Measurements from ENCODE around the gene TRIML1. TPM values are rescaled to one million over a fixed set of nuclear protein-coding genes. Genes with fewer than 3 reads are reported as not detected.

TRIML1 gene
- total RNA-seq, 3 donors from 2014 or later, result not detected

DNA sequence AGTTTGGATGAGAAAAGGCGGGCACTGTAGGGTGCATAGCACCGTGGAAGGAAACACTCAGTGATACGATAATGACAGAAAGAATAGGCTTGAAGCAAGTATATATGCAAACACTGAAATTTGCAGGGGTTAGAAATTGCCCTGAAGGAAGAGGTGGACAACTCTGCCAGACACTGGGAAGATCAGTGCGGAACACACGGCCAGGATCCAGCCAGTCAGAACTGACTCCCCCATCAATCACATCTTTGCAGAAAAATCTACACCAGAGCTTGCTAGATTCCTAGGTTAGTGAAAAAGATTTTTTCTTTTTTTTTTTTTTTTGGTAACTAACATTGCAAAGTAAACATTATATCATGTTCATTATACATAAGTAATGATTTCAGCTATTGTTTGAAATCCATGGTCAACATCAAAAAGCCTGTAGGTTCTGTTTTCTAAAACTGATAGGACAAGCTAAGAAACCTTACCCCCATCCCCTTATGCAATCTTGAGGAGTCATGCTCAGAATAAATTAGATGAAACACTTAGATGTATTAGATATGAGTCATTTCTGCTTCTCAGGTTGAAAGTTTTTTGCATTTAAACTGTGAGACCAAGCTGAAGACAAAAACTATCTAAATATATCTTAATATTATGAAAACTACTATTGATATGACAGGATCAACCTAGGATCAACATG is 38.9 kb downstream of the TRIML1 start:
- H3K27me3 ChIP-seq, result no peaks in the 10 kb centered on the region
- no peak overlapping the region for H3K4me3 ChIP-seq
- DNase-seq (ENCODE audit: low spot score in 2 of 2), result no peak
- H3K9me3 ChIP-seq, result no peaks in the 10 kb centered on the region
- no peaks in the 10 kb centered on the region for H3K4me1 ChIP-seq
- H3K36me3 ChIP-seq, result no peaks in the 10 kb centered on the region
- intact Hi-C loops (cut with DNase I; ENCODE audit: low total_unique reads), result no loop called here
- no peak for TF ChIP-seq POLR2AphosphoS5 (IDR thresholded peaks at IDR 0.05)
- no peak for TF ChIP-seq POLR2A (IDR thresholded peaks at IDR 0.05)
- TF ChIP-seq, protein P1, sequence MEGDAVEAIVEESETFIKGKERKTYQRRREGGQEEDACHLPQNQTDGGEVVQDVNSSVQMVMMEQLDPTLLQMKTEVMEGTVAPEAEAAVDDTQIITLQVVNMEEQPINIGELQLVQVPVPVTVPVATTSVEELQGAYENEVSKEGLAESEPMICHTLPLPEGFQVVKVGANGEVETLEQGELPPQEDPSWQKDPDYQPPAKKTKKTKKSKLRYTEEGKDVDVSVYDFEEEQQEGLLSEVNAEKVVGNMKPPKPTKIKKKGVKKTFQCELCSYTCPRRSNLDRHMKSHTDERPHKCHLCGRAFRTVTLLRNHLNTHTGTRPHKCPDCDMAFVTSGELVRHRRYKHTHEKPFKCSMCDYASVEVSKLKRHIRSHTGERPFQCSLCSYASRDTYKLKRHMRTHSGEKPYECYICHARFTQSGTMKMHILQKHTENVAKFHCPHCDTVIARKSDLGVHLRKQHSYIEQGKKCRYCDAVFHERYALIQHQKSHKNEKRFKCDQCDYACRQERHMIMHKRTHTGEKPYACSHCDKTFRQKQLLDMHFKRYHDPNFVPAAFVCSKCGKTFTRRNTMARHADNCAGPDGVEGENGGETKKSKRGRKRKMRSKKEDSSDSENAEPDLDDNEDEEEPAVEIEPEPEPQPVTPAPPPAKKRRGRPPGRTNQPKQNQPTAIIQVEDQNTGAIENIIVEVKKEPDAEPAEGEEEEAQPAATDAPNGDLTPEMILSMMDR (IDR thresholded peaks at IDR 0.05), result no peak
- no peak overlapping the region for H3K27ac ChIP-seq

DNA sequence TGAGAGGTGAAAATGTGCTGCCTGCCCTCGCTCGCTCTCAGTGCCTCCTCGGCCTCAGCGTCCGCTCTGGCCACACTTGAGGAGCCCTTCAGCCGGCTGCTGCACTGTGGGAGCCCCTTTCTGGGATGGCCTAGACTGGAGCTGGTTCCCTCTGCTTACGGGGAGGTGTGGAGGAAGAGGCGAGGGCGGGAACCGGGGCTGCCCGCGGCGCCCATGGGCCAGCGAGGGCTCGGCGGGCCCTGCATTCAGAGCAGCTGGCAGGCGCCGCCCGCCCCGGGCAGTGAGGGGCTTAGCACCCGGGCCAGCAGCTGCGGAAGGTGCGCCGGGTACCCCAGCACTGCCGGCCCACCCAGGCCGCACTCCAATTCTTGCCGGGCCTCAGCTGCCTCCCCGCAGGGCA is 39.6 kb downstream of the TRIML1 start:
- Histone ChIP-seq H3K27me3 (no peaks in the 10 kb centered on the region), H3K36me3 (no peaks in the 10 kb centered on the region), H3K4me1 (no peaks in the 10 kb centered on the region), H3K27ac (no peak overlapping the region), H3K4me3 (no peak overlapping the region), H3K9me3 (peaks cover 3 to 5% of the 10 kb centered on the region in 2 donors)
- no peak for DNase-seq (ENCODE audit: low spot score in 2 of 2)
- TF ChIP-seq, protein P1 (IDR thresholded peaks at IDR 0.05), result no peak
- TF ChIP-seq POLR2A (IDR thresholded peaks at IDR 0.05), result no peak
- TF ChIP-seq POLR2AphosphoS5 (IDR thresholded peaks at IDR 0.05), result no peak
- intact Hi-C loops (cut with DNase I; ENCODE audit: low total_unique reads), result no loop called here

DNA sequence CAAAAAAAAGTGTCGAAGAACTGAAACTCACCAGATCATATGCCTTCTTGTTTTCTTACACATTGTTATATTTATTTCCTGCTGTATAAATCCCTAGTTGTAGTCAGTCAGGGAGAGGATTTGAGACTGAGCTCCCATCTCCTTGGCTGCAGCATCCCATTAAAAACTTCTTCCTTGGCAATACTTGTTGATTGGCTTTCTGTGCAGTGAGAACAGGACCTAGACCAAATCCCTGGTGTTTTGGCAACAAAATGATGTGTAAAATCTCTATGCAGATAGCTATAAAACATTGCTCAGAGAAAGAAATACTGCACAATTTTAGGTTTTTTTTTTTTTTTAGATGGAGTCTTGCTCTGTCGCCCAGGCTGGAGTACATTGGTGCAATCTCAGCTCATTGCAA is 47.9 kb downstream of the TRIML1 start:
- peaks cover 5 to 7% of the 10 kb centered on the region in 2 donors for H3K9me3 ChIP-seq
- no peak for DNase-seq (ENCODE audit: low spot score in 2 of 2)

DNA sequence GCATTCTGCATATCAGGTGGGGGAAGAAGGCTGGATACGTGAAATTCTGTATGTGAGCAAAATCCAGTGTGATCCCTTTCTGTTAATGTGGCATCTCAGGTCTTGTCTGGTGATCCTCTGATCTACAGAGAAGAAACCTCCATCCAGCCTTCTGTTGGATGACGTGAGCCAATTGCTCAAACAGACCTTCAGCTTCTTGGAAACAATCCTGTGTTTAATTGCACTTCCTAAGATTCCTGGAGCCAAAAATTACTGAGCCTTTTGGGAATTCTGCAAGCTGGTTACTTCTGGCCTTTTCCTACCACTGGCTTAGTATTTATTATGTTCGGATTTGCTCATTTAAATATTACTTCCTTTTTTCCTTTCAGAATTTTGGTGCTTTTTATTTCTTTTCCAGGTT is 51.2 kb downstream of the TRIML1 start:
- DNase-seq (ENCODE audit: low spot score in 2 of 2), result no peak
- TF ChIP-seq POLR2A (IDR thresholded peaks at IDR 0.05), result no peak
- TF ChIP-seq, protein P1 (IDR thresholded peaks at IDR 0.05), result no peak
- TF ChIP-seq POLR2AphosphoS5 (IDR thresholded peaks at IDR 0.05), result no peak
- intact Hi-C loops (cut with DNase I; ENCODE audit: low total_unique reads), result no loop called here
- Histone ChIP-seq H3K36me3 (no peaks in the 10 kb centered on the region), H3K27ac (no peak overlapping the region), H3K4me3 (no peak overlapping the region), H3K4me1 (no peaks in the 10 kb centered on the region), H3K27me3 (no peaks in the 10 kb centered on the region), H3K9me3 (no peaks in the 10 kb centered on the region)

More for the DNA sequence above, 47.9 kb downstream of the TRIML1 start:
- H3K27me3 ChIP-seq, result no peaks in the 10 kb centered on the region
- H3K36me3 ChIP-seq, result no peaks in the 10 kb centered on the region
- no peaks in the 10 kb centered on the region for H3K4me1 ChIP-seq
- H3K4me3 ChIP-seq, result no peak overlapping the region
- H3K27ac ChIP-seq, result no peak overlapping the region
- intact Hi-C loops (cut with DNase I; ENCODE audit: low total_unique reads), result no loop called here
- TF ChIP-seq POLR2AphosphoS5 (IDR thresholded peaks at IDR 0.05) (no peak), POLR2A (IDR thresholded peaks at IDR 0.05) (no peak)
- TF ChIP-seq, protein P1 (IDR thresholded peaks at IDR 0.05), result no peak

- no peak overlapping the region for H3K27ac ChIP-seq
- intact Hi-C loops (cut with DNase I; ENCODE audit: low total_unique reads), result no loop called here
- TF ChIP-seq POLR2AphosphoS5 (IDR thresholded peaks at IDR 0.05) (no peak), POLR2A (IDR thresholded peaks at IDR 0.05) (no peak)
- TF ChIP-seq, protein P1 (IDR thresholded peaks at IDR 0.05), result no peak
- H3K36me3 ChIP-seq, result no peaks in the 10 kb centered on the region
- no peaks in the 10 kb centered on the region for H3K27me3 ChIP-seq
- H3K9me3 ChIP-seq, result no peaks in the 10 kb centered on the region
- H3K4me1 ChIP-seq, result no peaks in the 10 kb centered on the region
- DNase-seq (ENCODE audit: low spot score in 2 of 2), result no peak
- no peak overlapping the region for H3K4me3 ChIP-seq
These were observed 55.2 kb downstream of the TRIML1 start for GRCh38 chr4:188194421-188194820.
